Measurements from ENCODE around the gene ATG4A. TPM values are rescaled to one million over a fixed set of nuclear protein-coding genes. Genes with fewer than 3 reads are reported as not detected.

Gene ATG4A
- polyA plus RNA-seq, 3 donors: 6.6 to 16.8 (median 16.6) TPM

GRCh38 chrX:108068121-108068520, 23.5 kb upstream of the ATG4A start:
- DNase-seq: no peak
- Mint-ChIP-seq H3K4me3 (no peak overlapping the region), H3K36me3 (no peaks in the 10 kb centered on the region), H3K4me1 (no peaks in the 10 kb centered on the region), H3K9me3 (no peaks in the 10 kb centered on the region), H3K27me3 (ENCODE audit: low read depth in 3 of 3) (peaks cover 0 to 10% (median 2%) of the 10 kb centered on the region in 3 donors), H3K27ac (no peak overlapping the region)
- no peaks in the 10 kb centered on the region for H3K36me3 ChIP-seq (replicated peaks in 1 of 2; ENCODE audit: control insufficient read depth in 1 of 2, insufficient read depth in 2 of 2, low read length in 2 of 2)
- H3K27me3 ChIP-seq (ENCODE audit: control insufficient read depth in 2 of 2, insufficient read depth in 2 of 2, low read length in 2 of 2): peaks cover 0 to 3% of the 10 kb centered on the region in 2 donors
- intact Hi-C loops (cut with micrococcal nuclease): no loop called here
- H3K79me2 ChIP-seq (ENCODE audit: insufficient read depth, low read length): no peaks in the 10 kb centered on the region
- no peak overlapping the region for H3K4me3 ChIP-seq (replicated peaks in 1 of 3; ENCODE audit: low read depth in 2 of 3, low read length in 3 of 3)
- no peaks in the 10 kb centered on the region for H3K4me1 ChIP-seq (ENCODE audit: control insufficient read depth in 1 of 2, insufficient read depth in 2 of 2, low read length in 2 of 2)
- WGBS (ENCODE audit: insufficient coverage): 33% methylated on average over 1 of the region's 1 CpG
- H4K20me1 ChIP-seq (ENCODE audit: insufficient read depth, low read length): no peaks in the 10 kb centered on the region
- H3K9ac ChIP-seq (ENCODE audit: insufficient read depth, low read length, poor library complexity, severe bottlenecking): no peak overlapping the region
- no peak for TF ChIP-seq CTCF (IDR thresholded peaks at IDR 0.05)
- no peak overlapping the region for H2AFZ ChIP-seq (ENCODE audit: insufficient read depth, low read depth, low read length, poor library complexity, severe bottlenecking)
- H3K9me3 ChIP-seq (replicated peaks in 1 of 2; ENCODE audit: control insufficient read depth in 1 of 2, insufficient read depth in 1 of 2, low read length in 2 of 2): no peaks in the 10 kb centered on the region
- H3K27ac ChIP-seq (ENCODE audit: low read depth in 1 of 2, low read length in 2 of 2): no peak overlapping the region
- H3K4me2 ChIP-seq (replicated peaks; ENCODE audit: extremely low read depth, low read length, poor library complexity, severe bottlenecking): no peak overlapping the region

- H4K20me1 ChIP-seq (ENCODE audit: insufficient read depth, low read length): no peaks in the 10 kb centered on the region
- no peak overlapping the region for H3K9ac ChIP-seq (ENCODE audit: insufficient read depth, low read length, poor library complexity, severe bottlenecking)
- Mint-ChIP-seq H3K9me3 (no peaks in the 10 kb centered on the region), H3K27ac (no peak overlapping the region), H3K4me3 (no peak overlapping the region), H3K27me3 (ENCODE audit: low read depth in 3 of 3) (peaks cover 0 to 13% (median 2%) of the 10 kb centered on the region in 3 donors), H3K4me1 (no peaks in the 10 kb centered on the region), H3K36me3 (no peaks in the 10 kb centered on the region)
- no peak for TF ChIP-seq CTCF (IDR thresholded peaks at IDR 0.05)
- no peaks in the 10 kb centered on the region for H3K36me3 ChIP-seq (replicated peaks in 1 of 2; ENCODE audit: control insufficient read depth in 1 of 2, insufficient read depth in 2 of 2, low read length in 2 of 2)
- H3K4me2 ChIP-seq (replicated peaks; ENCODE audit: extremely low read depth, low read length, poor library complexity, severe bottlenecking): no peak overlapping the region
- no peaks in the 10 kb centered on the region for H3K27me3 ChIP-seq (ENCODE audit: control insufficient read depth in 2 of 2, insufficient read depth in 2 of 2, low read length in 2 of 2)
- H3K4me1 ChIP-seq (ENCODE audit: control insufficient read depth in 1 of 2, insufficient read depth in 2 of 2, low read length in 2 of 2): no peaks in the 10 kb centered on the region
- no peaks in the 10 kb centered on the region for H3K9me3 ChIP-seq (replicated peaks in 1 of 2; ENCODE audit: control insufficient read depth in 1 of 2, insufficient read depth in 1 of 2, low read length in 2 of 2)
- H2AFZ ChIP-seq (ENCODE audit: insufficient read depth, low read depth, low read length, poor library complexity, severe bottlenecking): no peak overlapping the region
- no peak for DNase-seq
- intact Hi-C loops (cut with micrococcal nuclease): no loop called here
- no peak overlapping the region for H3K27ac ChIP-seq (ENCODE audit: low read depth in 1 of 2, low read length in 2 of 2)
- H3K4me3 ChIP-seq (replicated peaks in 1 of 3; ENCODE audit: low read depth in 2 of 3, low read length in 3 of 3): no peak overlapping the region
- H3K79me2 ChIP-seq (ENCODE audit: insufficient read depth, low read length): no peaks in the 10 kb centered on the region
- no CpG with 5 or more reads among the region's 4 CpGs for WGBS (ENCODE audit: insufficient coverage)
Measured at GRCh38 chrX:108070891-108071290, 20.7 kb upstream of the ATG4A start.

Measured in CD14-positive monocyte (primary cell).